B cell (primary cell): Measurements from ENCODE around the gene NCK1. TPM values are rescaled to one million over a fixed set of nuclear protein-coding genes. Genes with fewer than 3 reads are reported as not detected.

Experiments used
- ATAC-seq: fragments of 200-7000 bp; cut with Tn5 transposase; one replicate; pipeline ENCODE4 v1.10.0; 2021; ENCODE audit warnings: low read depth, mild to moderate bottlenecking, moderate number of reproducible peaks, moderate library complexity
- CTCF ChIA-PET: fragments of 350-600 bp; sonication (Branson Sonifier 250); formaldehyde crosslinking; loops from one replicate; lab custom pipeline; 2021; ENCODE audit warnings: antibody characterized with exemption, inconsistent platforms; lab: Charles Lee
- POLR2A ChIA-PET: fragments of 350-600 bp; sonication (Branson Sonifier 250); formaldehyde crosslinking; loops from one replicate; lab custom pipeline; 2021; ENCODE audit warnings: antibody characterized with exemption; lab: Charles Lee
- DNase-seq: peaks from one replicate; pipeline ENCODE4 v3.0.0; 2013
- H2AFZ ChIP-seq: 2 replicates; pipeline ENCODE4 v1.6.1; 2012; ENCODE audit warnings: mild to moderate bottlenecking, low read depth, low read length; ENCODE audit not compliant: insufficient read depth, poor library complexity, severe bottlenecking
- H3K27ac ChIP-seq, 2 donors: 1 replicate in 1 of 2; 2 replicates in 1 of 2; pipeline ENCODE4 v1.5.1; 2012 to 2013; ENCODE audit warnings: low read length in 2 of 2, mild to moderate bottlenecking in 2 of 2, moderate library complexity in 1 of 2
- H3K27me3 ChIP-seq, 4 experiments: fragments of 200-600 bp in 1 of 4; sonication (generic) in 1 of 4; replicated peaks in 1 of 4; 1 replicate in 2 of 4; 2 replicates in 2 of 4; pipeline versions ENCODE4 v1.6.1 to v1.7.0; 2013 to 2016; ENCODE audit warnings: low read length in 3 of 4, mild to moderate bottlenecking in 2 of 4, mixed read lengths in 1 of 4, moderate library complexity in 1 of 4; ENCODE audit not compliant: insufficient read depth in 4 of 4, control insufficient read depth in 3 of 4; ENCODE audit errors: control extremely low read depth in 1 of 4
- H3K36me3 ChIP-seq, 2 experiments: replicated peaks in 1 of 2; 1 replicate in 1 of 2; 2 replicates in 1 of 2; pipeline versions ENCODE4 v1.6.1 to v1.7.1; 2013; ENCODE audit warnings: low read length in 1 of 2; ENCODE audit not compliant: insufficient read depth in 2 of 2, control insufficient read depth in 1 of 2; ENCODE audit errors: control extremely low read depth in 1 of 2, extremely low read depth in 1 of 2
- H3K4me1 ChIP-seq, 2 donors: fragments of 200-600 bp in 1 of 2; sonication (generic) in 1 of 2; 1 replicate in 1 of 2; 2 replicates in 1 of 2; pipeline versions ENCODE4 v1.5.1 to v1.6.1; 2013 to 2017; ENCODE audit warnings: low read length in 2 of 2; ENCODE audit not compliant: control insufficient read depth in 2 of 2, insufficient read depth in 2 of 2
- H3K4me2 ChIP-seq: replicated peaks from 2 replicates; pipeline ENCODE3; 2012; ENCODE audit warnings: mild to moderate bottlenecking, low read depth, low read length; ENCODE audit not compliant: poor library complexity, severe bottlenecking
- H3K4me3 ChIP-seq, 5 experiments: fragments of 200-600 bp in 1 of 5; sonication (generic) in 1 of 5; 1 replicate in 3 of 5; 2 replicates in 2 of 5; pipeline versions ENCODE4 v1.5.1 to v1.7.0; 2011 to 2016; ENCODE audit warnings: low read length in 4 of 5, mild to moderate bottlenecking in 4 of 5, low read depth in 2 of 5, control low read depth in 1 of 5, moderate library complexity in 1 of 5; ENCODE audit not compliant: insufficient read depth in 1 of 5; ENCODE audit errors: control extremely low read depth in 1 of 5, extremely low read depth in 1 of 5
- H3K79me2 ChIP-seq: fragments of 200-600 bp; sonication (generic); one replicate; pipeline ENCODE4 v1.6.0; 2016; ENCODE audit warnings: low read length; ENCODE audit not compliant: control insufficient read depth, insufficient read depth
- H3K9ac ChIP-seq: fragments of 200-600 bp; sonication (generic); 2 replicates; pipeline ENCODE4 v1.6.1; 2017; ENCODE audit warnings: mild to moderate bottlenecking, low read length, moderate library complexity
- H3K9me3 ChIP-seq, 3 donors: one replicate each; pipeline versions ENCODE4 v1.6.1 to v1.7.1; 2013; ENCODE audit warnings: low read length in 2 of 3; ENCODE audit not compliant: control insufficient read depth in 2 of 3, insufficient read depth in 1 of 3; ENCODE audit errors: control extremely low read depth in 1 of 3
- H4K20me1 ChIP-seq: 2 replicates; pipeline ENCODE4 v1.6.0; 2012; ENCODE audit warnings: mild to moderate bottlenecking, low read length; ENCODE audit not compliant: insufficient read depth, control insufficient read depth, poor library complexity, severe bottlenecking
- H3K27ac Mint-ChIP-seq: one replicate; pipeline ENCODE4 v1.8.0; 2021; ENCODE audit warnings: mixed read lengths
- H3K27me3 Mint-ChIP-seq: one replicate; pipeline ENCODE4 v1.8.0; 2021; ENCODE audit warnings: mixed read lengths
- H3K4me1 Mint-ChIP-seq: one replicate; pipeline ENCODE4 v1.8.0; 2021; ENCODE audit warnings: mixed read lengths
- H3K4me3 Mint-ChIP-seq: one replicate; pipeline ENCODE4 v1.8.0; 2021; ENCODE audit warnings: mixed read lengths
- H3K9me3 Mint-ChIP-seq: one replicate; pipeline ENCODE4 v1.8.0; 2022; ENCODE audit warnings: mixed read lengths; ENCODE audit not compliant: insufficient read depth
- EZH2 ChIP-seq: IDR thresholded peaks from 2 replicates; pipeline ENCODE4 v1.6.1; 2012; ENCODE audit warnings: borderline replicate concordance, low read depth, mild to moderate bottlenecking, moderate library complexity, low read length; ENCODE audit not compliant: insufficient read depth, poor library complexity, severe bottlenecking
- WGBS: methylation state at CpG from one replicate; pipeline ENCODE4 v1.1.5; 2013; ENCODE audit warnings: missing lambda C conversion rate; ENCODE audit not compliant: insufficient coverage; 5-methylcytosine and 5-hydroxymethylcytosine counted together
- intact Hi-C: fragments of 100-400 bp; cut with micrococcal nuclease; formaldehyde crosslinking; loops from one replicate; pipeline ENCODE4 v1.10.0; 2022
- polyA plus RNA-seq: library from polyadenylated mRNA; depleted of rRNA; stranded (reverse); fragments of >200 nt; gene quantifications from 2 replicates; pipeline ENCODE4 v1.2.3, GENCODE V29; 2012
- total RNA-seq, 2 donors: library from RNA; stranded (reverse); fragments of 120-200 nt in 1 of 2; gene quantifications; 1 replicate in 1 of 2; 2 replicates in 1 of 2; pipeline versions ENCODE4 v1.2.3 to v1.2.4, GENCODE V29; 2013 to 2022
- TF ChIP-seq, protein P1 (sequence below): fragments of 200-600 bp; IDR thresholded peaks from one replicate; pipeline ENCODE4 v1.8.0; 2022; ENCODE audit warnings: antibody characterized with exemption, mild to moderate bottlenecking

The NCK1 gene
- total and polyA plus RNA-seq, 2 donors (not counting 1 experiment from before 2014, with no cell fraction given), result 12.6 to 32.4 TPM

DNA sequence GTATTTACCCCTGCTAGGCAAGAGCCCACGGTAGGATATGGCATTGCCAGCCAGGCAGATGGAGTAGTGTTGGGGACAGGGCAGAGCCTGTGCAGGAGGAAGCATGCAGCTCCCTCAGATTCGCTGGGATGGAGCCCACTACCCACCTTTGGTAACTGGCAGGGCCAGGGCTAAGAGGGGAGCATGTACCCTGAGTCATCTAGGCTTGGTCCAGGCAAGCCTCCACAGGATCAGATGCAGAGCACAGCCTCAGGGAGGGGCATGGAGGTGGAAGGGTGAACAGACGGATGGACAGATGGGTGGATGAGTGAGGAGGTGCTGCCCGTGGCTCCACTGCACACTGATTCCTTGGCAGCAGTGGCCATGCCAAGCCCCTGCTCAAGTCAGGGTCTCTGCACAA is 128.8 kb downstream of the NCK1 start:
- H3K9ac ChIP-seq, result no peak overlapping the region
- no peak overlapping the region for H3K4me3 ChIP-seq
- H3K4me1 ChIP-seq, result no peaks in the 10 kb centered on the region
- no peaks in the 10 kb centered on the region for H3K36me3 ChIP-seq
- no peaks in the 10 kb centered on the region for H4K20me1 ChIP-seq
- H3K9me3 ChIP-seq, result no peaks in the 10 kb centered on the region
- Mint-ChIP-seq H3K27me3 (no peaks in the 10 kb centered on the region), H3K4me3 (no peak overlapping the region), H3K27ac (no peak overlapping the region), H3K4me1 (no peaks in the 10 kb centered on the region), H3K9me3 (no peaks in the 10 kb centered on the region)
- TF ChIP-seq, protein P1, sequence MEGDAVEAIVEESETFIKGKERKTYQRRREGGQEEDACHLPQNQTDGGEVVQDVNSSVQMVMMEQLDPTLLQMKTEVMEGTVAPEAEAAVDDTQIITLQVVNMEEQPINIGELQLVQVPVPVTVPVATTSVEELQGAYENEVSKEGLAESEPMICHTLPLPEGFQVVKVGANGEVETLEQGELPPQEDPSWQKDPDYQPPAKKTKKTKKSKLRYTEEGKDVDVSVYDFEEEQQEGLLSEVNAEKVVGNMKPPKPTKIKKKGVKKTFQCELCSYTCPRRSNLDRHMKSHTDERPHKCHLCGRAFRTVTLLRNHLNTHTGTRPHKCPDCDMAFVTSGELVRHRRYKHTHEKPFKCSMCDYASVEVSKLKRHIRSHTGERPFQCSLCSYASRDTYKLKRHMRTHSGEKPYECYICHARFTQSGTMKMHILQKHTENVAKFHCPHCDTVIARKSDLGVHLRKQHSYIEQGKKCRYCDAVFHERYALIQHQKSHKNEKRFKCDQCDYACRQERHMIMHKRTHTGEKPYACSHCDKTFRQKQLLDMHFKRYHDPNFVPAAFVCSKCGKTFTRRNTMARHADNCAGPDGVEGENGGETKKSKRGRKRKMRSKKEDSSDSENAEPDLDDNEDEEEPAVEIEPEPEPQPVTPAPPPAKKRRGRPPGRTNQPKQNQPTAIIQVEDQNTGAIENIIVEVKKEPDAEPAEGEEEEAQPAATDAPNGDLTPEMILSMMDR, result no peak
- no peak for TF ChIP-seq EZH2
- no peak overlapping the region for H3K4me2 ChIP-seq
- no peak overlapping the region for H3K27ac ChIP-seq
- POLR2A ChIA-PET, result no interaction called here
- DNase-seq (no peak), ATAC-seq (no peak)
- CTCF ChIA-PET, result no interaction called here
- intact Hi-C loops, result no loop called here
- no peaks in the 10 kb centered on the region for H3K79me2 ChIP-seq
- WGBS, result 100% methylated on average over 3 of the region's 4 CpGs
- H2AFZ ChIP-seq, result no peak overlapping the region
- H3K27me3 ChIP-seq, result no peaks in the 10 kb centered on the region

DNA sequence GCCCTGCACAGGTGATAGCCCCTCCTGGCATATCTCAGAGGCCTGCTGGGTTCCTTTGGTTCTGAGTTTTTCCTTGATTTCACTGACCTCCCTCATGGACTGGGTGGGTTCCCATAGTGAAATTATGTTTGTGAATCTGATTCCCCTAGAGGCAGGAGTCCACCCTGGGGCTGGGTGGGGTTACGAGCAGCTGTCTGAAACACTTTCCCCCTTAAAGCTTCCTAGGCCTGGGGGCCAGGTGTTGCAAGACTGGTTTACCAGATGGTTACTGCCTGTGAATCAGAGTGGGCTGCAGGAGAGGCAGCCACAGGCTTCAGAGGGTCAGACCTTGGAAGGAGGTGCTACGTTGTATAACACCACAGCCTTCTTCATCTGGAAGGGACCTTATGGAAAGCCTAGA is 130.1 kb downstream of the NCK1 start:
- Mint-ChIP-seq H3K27me3 (no peaks in the 10 kb centered on the region), H3K27ac (no peak overlapping the region), H3K4me3 (no peak overlapping the region), H3K9me3 (no peaks in the 10 kb centered on the region), H3K4me1 (no peaks in the 10 kb centered on the region)
- 100% methylated on average over 1 of the region's 2 CpGs for WGBS
- ATAC-seq (no peak), DNase-seq (no peak)
- Histone ChIP-seq H3K4me3 (no peak overlapping the region), H4K20me1 (no peaks in the 10 kb centered on the region), H3K79me2 (no peaks in the 10 kb centered on the region), H3K27ac (no peak overlapping the region), H3K9ac (no peak overlapping the region), H3K36me3 (no peaks in the 10 kb centered on the region), H3K4me2 (no peak overlapping the region), H3K27me3 (no peaks in the 10 kb centered on the region), H2AFZ (no peak overlapping the region), H3K9me3 (no peaks in the 10 kb centered on the region), H3K4me1 (no peaks in the 10 kb centered on the region)
- ChIA-PET CTCF (interaction anchor here (1.2 kb wide), 1 partner anchor 240 kb away, joined by 3 read pairs; the partner anchor contains the start of gene STAG1), POLR2A (no interaction called here)
- no peak for TF ChIP-seq EZH2
- TF ChIP-seq, protein P1, result no peak
- intact Hi-C loops, result no loop called here
